Measurements from ENCODE around the gene ABCF1. TPM values are rescaled to one million over a fixed set of nuclear protein-coding genes. Genes with fewer than 3 reads are reported as not detected.
A peak's percentile ranks its signal among the peaks of the same experiment; 100 is the strongest.

Gene ABCF1
- total and polyA plus RNA-seq, 4 donors: 25.8 to 55.4 (median 36.2) TPM

DNA sequence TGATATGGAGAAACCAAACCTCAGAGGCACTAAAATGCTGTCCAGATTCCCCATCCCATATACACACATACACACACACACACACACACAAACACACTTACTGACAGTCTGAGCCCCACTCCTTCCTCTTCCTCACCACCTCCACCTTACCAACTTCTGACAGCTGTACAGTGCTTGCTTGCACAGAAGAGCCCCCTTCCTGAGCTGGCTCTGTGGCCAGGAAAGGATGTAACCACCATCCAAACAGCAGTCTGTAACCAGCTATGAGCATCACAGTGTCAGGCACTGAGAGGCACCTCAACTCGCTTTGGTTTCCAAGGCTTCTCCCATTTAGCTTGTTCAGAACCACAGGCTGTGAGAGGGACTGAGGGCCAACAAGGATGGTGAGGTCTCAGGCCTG is 69.8 kb downstream of the ABCF1 start:
- Histone ChIP-seq H3K9ac (ENCODE audit: insufficient read depth in 1 of 2, low read length in 2 of 2) (no peak overlapping the region), H3K9me3 (ENCODE audit: control insufficient read depth in 4 of 4, insufficient read depth in 3 of 4, low read length in 3 of 4) (no peaks in the 10 kb centered on the region), H3K4me1 (ENCODE audit: control insufficient read depth in 5 of 5, insufficient read depth in 5 of 5, low read length in 5 of 5) (no peaks in the 10 kb centered on the region), H3K36me3 (ENCODE audit: control insufficient read depth in 4 of 4, insufficient read depth in 4 of 4, low read length in 4 of 4) (peaks cover 4 to 39% (median 25%) of the 10 kb centered on the region in 4 donors), H3K27me3 (ENCODE audit: control insufficient read depth in 3 of 3, insufficient read depth in 3 of 3, low read length in 2 of 3) (no peaks in the 10 kb centered on the region), H3K4me3 (no peak overlapping the region), H3K27ac (ENCODE audit: low read depth in 1 of 2, low read length in 1 of 2) (no peak overlapping the region)
- WGBS, 2 donors: 46 to 78% methylated on average over 1 of the region's 1 CpG
- TF ChIP-seq CTCF (IDR thresholded peaks at IDR 0.05; ENCODE audit: control extremely low read depth, extremely low read depth): no peak
- DNase-seq (no peak), ATAC-seq (ENCODE audit: insufficient read depth, low FRiP score) (no peak)

Small RNA genes lying within 50 kb of the gene (small RNA-seq; reads per million reads assigned to genes)
- 1.8 reads per million, percentile 90 among the genes with 10 or more reads in this experiment for gene MIR877 (ENCODE audit: low replicate concordance)

Other genes with a start within 250 kb of the ABCF1 start
- 10 to 100 TPM; 11.7 to 14.2 TPM for gene TRIM39, start 244.5 kb upstream of the ABCF1 start, total RNA-seq
- 10 to 100 TPM in 1 of 2 donors, 1 to 10 TPM in 1; 9.4 to 10.9 TPM for gene TRIM39, start 244.5 kb upstream of the ABCF1 start, polyA plus RNA-seq
- gene RPP21, start 226.3 kb upstream of the ABCF1 start, total RNA-seq: 10 to 100 TPM; 13.3 to 37.6 TPM
- 100 to 1,000 TPM in 1 of 2 donors, 10 to 100 TPM in 1; 60.1 to 141 TPM for gene RPP21, start 226.3 kb upstream of the ABCF1 start, polyA plus RNA-seq
- 100 to 1,000 TPM; 502 to 611 TPM for gene HLA-E, start 81.9 kb upstream of the ABCF1 start, total RNA-seq
- 1,000 to 10,000 TPM in 1 of 2 donors, 100 to 1,000 TPM in 1; 618 to 1,209 TPM for gene HLA-E, start 81.9 kb upstream of the ABCF1 start, polyA plus RNA-seq
- gene GNL1, start 15.0 kb upstream of the ABCF1 start, total RNA-seq: 10 to 100 TPM; 42.0 to 67.3 TPM
- gene GNL1, start 15.0 kb upstream of the ABCF1 start, polyA plus RNA-seq: 10 to 100 TPM; 41.0 to 68.5 TPM
- 10 to 100 TPM in 1 of 2 donors, 1 to 10 TPM in 1; 8.4 to 10.9 TPM for gene PRR3, start 14.1 kb upstream of the ABCF1 start, total RNA-seq
- 10 to 100 TPM in 1 of 2 donors, 1 to 10 TPM in 1; 8.6 to 11.5 TPM for gene PRR3, start 14.1 kb upstream of the ABCF1 start, polyA plus RNA-seq
- 10 to 100 TPM; 36.9 to 73.4 TPM for gene PPP1R10, start 45.8 kb downstream of the ABCF1 start, total RNA-seq
- gene PPP1R10, start 45.8 kb downstream of the ABCF1 start, polyA plus RNA-seq: 10 to 100 TPM; 21.5 to 22.1 TPM
- 10 to 100 TPM; 24.9 to 57.2 TPM for gene MRPS18B, start 46.4 kb downstream of the ABCF1 start, total RNA-seq
- 10 to 100 TPM; 50.1 to 81.5 TPM for gene MRPS18B, start 46.4 kb downstream of the ABCF1 start, polyA plus RNA-seq
- gene ATAT1, start 55.4 kb downstream of the ABCF1 start, total RNA-seq: 10 to 100 TPM; 10.1 to 13.3 TPM
- 1 to 10 TPM; 5.5 to 5.6 TPM for gene ATAT1, start 55.4 kb downstream of the ABCF1 start, polyA plus RNA-seq
- gene C6orf136, start 75.7 kb downstream of the ABCF1 start, total RNA-seq: 10 to 100 TPM in 1 of 2 donors, 1 to 10 TPM in 1; 5.1 to 17.4 TPM
- 10 to 100 TPM in 1 of 2 donors, 1 to 10 TPM in 1; 9.2 to 26.0 TPM for gene C6orf136, start 75.7 kb downstream of the ABCF1 start, polyA plus RNA-seq
- gene DHX16, start 101.6 kb downstream of the ABCF1 start, total RNA-seq: 10 to 100 TPM; 28.7 to 31.7 TPM
- gene DHX16, start 101.6 kb downstream of the ABCF1 start, polyA plus RNA-seq: 10 to 100 TPM; 23.4 to 31.4 TPM
- gene PPP1R18, start 115.2 kb downstream of the ABCF1 start, total RNA-seq: 10 to 100 TPM; 28.2 to 63.9 TPM
- gene PPP1R18, start 115.2 kb downstream of the ABCF1 start, polyA plus RNA-seq: 100 to 1,000 TPM in 1 of 2 donors, 10 to 100 TPM in 1; 69.3 to 155 TPM
- gene NRM, start 119.5 kb downstream of the ABCF1 start, total RNA-seq: 10 to 100 TPM in 1 of 2 donors, 1 to 10 TPM in 1; 5.1 to 15.9 TPM
- gene NRM, start 119.5 kb downstream of the ABCF1 start, polyA plus RNA-seq: 10 to 100 TPM; 16.0 to 18.7 TPM
- gene MDC1, start 145.8 kb downstream of the ABCF1 start, total RNA-seq: 10 to 100 TPM; 13.7 to 34.0 TPM
- gene MDC1, start 145.8 kb downstream of the ABCF1 start, polyA plus RNA-seq: 10 to 100 TPM in 1 of 2 donors, 1 to 10 TPM in 1; 9.9 to 11.0 TPM
- 100 to 1,000 TPM; 292 to 403 TPM for gene TUBB, start 148.9 kb downstream of the ABCF1 start, total RNA-seq
- 100 to 1,000 TPM; 171 to 303 TPM for gene TUBB, start 148.9 kb downstream of the ABCF1 start, polyA plus RNA-seq
- 100 to 1,000 TPM in 1 of 2 donors, 10 to 100 TPM in 1; 88.0 to 171 TPM for gene FLOT1, start 171.2 kb downstream of the ABCF1 start, total RNA-seq
- 100 to 1,000 TPM; 205 to 474 TPM for gene FLOT1, start 171.2 kb downstream of the ABCF1 start, polyA plus RNA-seq
- gene IER3, start 173.1 kb downstream of the ABCF1 start, total RNA-seq: 10 to 100 TPM; 16.7 to 37.4 TPM
- gene IER3, start 173.1 kb downstream of the ABCF1 start, polyA plus RNA-seq: 100 to 1,000 TPM in 1 of 2 donors, 10 to 100 TPM in 1; 97.9 to 302 TPM